Ammon's horn (tissue), 1 donor: Measurements from ENCODE around the gene ZNF189.

ENCODE experiments used
- DNase-seq: peaks from one replicate; pipeline ENCODE4 v3.0.0-alpha.2; 2016; ENCODE audit warnings: low spot score

The ZNF189 gene

GRCh38 chr9:101398068-101398929 is at the start of gene ZNF189, which contains the start of gene MRPL50:
TSS of gene ZNF189 (plus strand) at chr9:101398851. CDS start at chr9:101399157, 306 bp downstream.
TSS of gene MRPL50 (minus strand) at chr9:101398618. CDS start at chr9:101398592, 26 bp downstream.
- DNase-seq, result peak; percentile 100

- DNase-seq, result no peak
Observed at GRCh38 chr9:101350285-101350684, 48.4 kb upstream of the ZNF189 start.

DNA sequence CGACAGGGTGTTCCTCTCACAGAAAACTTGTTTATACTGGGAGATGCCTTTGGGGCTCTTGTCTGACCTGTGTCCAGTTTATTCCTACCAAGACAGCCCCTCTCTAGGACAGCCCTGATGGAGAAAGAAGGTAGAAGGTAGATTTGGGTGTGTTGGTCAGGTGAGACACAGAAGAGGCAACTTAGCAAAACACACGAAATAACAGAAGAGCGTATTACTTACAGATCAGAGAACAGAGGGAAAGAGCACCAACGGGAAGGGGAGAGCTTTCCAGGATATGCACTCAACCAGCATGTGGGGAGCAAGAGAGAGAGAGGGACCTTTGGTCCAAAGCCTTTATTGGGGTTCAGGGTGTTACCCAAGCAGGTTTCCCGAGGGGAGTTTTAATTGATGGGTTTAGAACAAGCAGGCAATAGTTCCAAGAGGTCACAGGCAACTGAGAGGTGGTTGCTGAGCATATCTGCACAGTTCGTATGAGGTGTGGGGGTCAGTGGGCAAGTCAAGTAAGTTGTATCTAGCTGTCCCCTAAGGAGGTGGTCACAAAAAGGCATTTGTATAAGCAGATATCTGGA is 45.7 kb upstream of the ZNF189 start:
- no peak for DNase-seq

GRCh38 chr9:101353683-101354082 is 45.0 kb upstream of the ZNF189 start:
- DNase-seq, result no peak

GRCh38 chr9:101354143-101354764 is 44.4 kb upstream of the ZNF189 start:
- no peak for DNase-seq

DNA sequence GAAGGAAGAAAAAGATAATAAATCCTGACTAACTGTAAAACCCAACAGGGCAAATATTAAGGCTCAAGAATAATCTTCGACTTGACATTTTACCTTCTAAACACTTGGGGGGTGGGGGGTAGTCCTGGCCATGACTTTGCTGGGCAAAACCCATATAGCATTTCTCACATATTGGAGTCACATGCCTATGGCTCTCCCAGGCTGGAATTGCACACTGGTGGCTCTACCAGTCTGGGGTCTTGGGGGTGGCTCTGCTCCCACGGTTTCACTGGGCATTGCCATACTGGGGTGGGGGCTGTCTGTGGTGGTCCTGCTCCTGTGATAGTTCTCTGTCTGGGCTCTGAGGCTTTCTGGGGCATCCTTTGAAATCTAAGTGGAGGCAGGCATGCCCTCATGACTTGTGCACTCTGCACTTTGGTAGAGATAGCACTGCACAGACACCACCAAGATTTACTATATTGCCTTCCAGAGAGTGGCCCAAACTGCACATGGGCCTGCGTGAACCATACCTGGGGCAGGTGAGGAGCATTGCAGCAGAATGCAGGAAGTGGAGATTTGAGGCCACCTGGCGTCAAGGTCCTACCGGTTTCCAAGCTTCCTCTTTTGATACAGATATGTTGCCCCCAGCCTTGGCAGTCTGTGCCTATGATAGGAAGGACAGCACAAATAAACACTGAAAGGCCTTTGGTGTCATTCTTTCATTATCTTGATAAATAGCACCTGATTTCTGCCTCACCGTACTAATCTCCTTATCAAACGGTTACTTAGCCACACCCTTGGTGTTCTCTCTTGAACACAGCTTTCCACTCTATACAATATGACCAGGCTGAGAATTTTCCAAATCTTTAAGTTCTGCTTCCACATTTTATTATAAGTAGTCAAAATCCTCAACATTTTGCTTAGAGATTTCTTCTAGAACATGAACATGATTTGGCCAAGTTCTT is 43.6 kb upstream of the ZNF189 start:
- DNase-seq, result no peak

DNA sequence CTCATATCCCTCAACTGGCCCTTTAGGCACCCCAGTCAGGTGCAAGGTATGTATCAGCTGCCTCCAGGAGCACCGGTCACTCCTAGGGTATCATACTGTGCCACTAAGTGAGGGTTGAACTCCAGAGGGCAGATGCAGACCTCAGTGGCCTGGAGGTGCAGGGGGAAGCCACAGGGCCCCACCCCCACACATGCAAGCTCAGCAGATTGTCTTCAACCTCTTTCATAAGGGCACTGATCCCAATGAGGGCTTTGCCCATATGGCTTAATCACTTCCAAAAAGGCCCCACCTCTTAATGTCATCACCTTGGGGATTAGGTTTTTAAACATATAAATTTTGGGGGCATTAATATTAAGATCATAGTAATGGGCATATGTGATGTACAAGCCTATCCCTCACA is 42.0 kb upstream of the ZNF189 start:
- no peak for DNase-seq

- DNase-seq, result no peak
Observed at GRCh38 chr9:101359679-101360078, 39.0 kb upstream of the ZNF189 start.

- no peak for DNase-seq
Observed at GRCh38 chr9:101360647-101361046, 38.0 kb upstream of the ZNF189 start.

GRCh38 chr9:101362450-101362849 is 36.2 kb upstream of the ZNF189 start:
- no peak for DNase-seq

DNA sequence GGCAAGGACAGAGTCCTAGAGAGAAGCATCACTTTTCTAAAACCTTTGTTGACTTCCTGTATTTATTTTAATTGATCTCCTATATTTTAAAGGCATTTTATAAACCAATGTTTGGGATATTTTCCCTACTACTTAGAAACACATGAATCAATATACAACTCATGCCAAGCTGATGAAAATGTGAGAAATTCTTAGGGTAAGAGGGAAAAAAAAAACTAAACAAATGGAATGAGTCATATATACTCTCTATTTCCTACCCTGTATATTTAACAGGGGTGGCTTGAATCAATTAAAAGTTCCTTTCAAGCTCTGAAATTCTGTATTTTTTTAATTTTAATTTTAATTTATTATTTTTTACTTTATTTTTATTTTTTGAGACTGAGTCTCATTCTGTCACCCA is 33.5 kb upstream of the ZNF189 start:
- no peak for DNase-seq

DNA sequence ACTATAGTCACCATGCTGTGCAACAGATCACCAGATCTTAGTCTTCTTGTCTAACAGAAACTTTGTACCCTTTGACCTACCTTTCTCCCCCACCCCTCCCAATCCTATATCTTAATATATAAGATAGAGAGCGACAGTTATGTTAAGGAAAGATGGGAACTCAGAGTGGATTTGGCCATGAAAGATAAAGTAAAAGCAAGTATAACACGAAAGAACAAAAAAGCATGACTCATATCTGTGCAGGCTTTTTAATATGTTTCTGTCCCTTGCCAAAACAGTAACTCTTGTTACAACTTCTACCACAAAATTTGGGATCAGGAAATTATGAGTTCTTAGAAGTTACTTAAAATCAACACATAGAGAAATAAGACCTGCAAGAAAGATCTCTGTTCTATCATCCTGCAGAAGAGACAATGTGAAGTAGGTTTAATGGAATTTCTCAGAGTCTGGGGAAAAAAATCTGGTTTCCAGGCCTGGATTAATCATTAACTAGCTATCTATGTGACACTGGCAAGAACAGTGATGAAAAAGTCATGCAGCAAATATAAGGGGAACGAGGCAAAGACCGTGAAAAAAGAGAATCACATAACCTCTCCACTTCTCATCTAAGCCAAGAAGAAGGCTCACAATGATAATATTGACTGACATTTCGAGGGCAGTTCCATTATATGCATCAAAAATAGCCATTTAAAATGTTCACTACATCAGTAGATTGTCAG is 32.5 kb upstream of the ZNF189 start:
- DNase-seq, result no peak

- no peak for DNase-seq
Observed at GRCh38 chr9:101367323-101367722, 31.3 kb upstream of the ZNF189 start.

- no peak for DNase-seq
Observed at GRCh38 chr9:101369286-101369685, 29.4 kb upstream of the ZNF189 start.

DNA sequence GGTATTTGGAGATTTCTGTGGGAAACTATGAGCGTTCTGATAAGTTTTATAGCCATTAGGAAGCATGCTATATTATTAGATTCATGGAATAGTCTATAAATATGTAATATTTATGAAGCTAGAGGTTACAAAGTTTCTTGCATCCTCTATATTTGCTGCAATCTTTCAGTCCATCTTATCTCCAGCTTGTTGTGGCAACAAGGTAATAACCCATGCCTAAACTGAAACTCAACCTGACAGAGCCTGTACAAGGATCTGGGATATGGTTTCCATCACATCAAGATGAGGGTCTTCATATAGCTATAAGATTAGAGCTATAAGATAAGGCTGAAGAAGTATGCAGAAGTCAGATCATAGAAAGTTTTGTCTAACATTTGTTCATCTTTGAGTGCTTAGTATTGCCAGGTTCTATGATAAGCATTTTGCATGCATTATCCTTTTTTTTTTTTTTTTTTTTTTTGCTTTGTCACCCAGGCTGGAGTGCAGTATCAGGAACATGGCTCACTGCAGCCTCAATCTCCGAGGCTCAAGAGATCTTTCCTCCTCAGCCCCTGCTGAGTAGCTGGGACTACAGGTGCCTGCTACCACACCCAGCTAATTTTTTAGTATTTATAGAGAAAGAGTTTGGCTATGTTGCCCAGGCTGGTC is 28.6 kb upstream of the ZNF189 start:
- no peak for DNase-seq

GRCh38 chr9:101371813-101372212 is 26.8 kb upstream of the ZNF189 start:
- no peak for DNase-seq

DNA sequence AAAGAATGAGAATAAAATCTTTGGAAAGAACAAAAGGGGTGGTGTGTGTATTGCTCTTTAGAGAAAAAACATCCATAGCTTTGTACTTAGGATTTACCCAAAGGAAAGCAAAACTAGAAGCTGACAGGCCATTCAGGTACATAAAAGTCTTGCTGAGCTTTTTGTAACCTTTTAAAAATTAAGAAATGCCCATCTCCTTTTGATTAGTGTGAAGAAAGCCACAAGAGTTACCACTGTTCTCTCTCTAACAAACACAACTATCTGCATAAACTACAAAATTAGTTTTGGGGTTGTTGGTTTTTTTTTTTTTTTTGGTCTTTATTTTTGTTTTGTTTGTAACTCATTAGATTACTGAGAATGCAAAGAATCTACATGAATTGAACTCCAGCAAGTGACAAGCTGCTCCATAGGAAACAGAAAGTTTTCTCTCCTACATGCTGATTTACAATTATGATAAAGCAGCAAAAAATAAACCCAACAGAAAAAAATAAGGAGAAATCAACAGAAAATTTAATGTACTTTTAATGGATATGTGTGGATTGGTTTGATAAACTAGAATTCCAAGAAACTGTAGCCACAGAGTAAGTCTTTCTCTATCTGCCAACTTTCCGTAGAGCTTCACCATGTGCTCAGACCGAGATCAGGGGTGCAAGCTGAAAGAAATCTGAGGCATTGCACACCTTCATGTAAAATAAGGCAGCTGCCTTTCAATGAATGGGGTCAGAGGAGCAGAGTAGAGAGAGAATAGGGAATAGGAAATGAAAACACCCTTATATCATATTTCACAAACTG is 26.1 kb upstream of the ZNF189 start:
- DNase-seq, result no peak

DNA sequence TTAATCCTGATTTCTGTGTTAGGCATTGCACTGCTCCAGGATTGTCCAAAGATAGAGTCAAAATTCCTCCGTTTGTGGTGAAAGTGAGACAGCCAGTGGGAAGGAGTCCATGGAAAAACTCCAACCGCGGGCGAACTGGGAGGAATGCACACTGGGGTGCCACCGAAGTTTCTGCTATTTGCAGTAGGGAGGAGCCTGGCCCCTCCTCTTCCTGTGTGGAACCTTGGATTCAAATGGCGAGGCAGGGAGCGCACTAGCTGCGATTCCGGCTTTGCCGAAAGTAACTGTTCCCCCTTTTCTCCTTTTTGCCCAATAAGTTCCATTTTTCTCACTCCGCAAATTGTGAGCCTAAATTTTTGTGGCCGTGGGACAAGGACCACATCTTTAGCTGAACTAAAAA is 23.1 kb upstream of the ZNF189 start:
- DNase-seq, result no peak

DNA sequence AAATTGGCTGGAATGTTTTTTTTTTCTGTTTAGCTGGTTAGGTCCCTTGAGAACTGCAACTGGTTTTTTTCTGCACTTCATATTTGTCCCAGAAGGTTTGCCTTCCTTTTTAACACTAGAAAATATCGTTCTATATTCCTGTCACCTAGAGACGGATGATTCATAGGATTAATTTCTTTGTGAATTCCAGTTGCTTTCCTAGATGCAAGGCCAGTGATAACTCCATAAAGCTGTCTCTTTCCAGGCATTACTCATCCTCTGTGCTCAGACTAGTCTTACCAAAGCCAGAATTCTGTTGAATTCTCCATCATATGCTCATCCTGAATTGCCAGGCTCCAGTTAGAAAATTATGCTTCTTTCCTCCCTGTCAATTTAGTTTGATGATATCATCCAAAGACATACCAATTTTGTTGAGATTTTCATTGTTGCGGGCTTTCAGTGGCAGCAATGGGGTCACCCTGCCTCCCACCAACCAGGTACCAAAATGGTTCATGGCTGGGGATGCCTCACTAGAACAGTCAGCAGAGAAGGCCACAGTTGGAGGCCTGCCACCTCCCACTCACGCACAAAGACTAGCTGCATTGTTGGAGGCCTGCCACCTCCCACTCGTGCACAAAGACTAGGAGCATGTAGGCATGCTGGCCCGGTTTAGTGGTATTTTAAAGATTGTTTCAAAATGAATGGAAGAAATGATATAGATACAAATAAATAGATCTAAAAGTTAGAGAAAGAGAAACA is 22.4 kb upstream of the ZNF189 start:
- peak; percentile 44 for DNase-seq
